ENCODE data around the gene TBC1D21. TPM values are rescaled to one million over a fixed set of nuclear protein-coding genes. Genes with fewer than 3 reads are reported as not detected.

TBC1D21 gene
- total and polyA plus RNA-seq, 2 of the 8 experiments (the other 6 are each of a cell fraction or from before 2014, with no cell fraction given): not detected

- peaks cover 0 to 6% (median 2%) of the 10 kb centered on the region in 4 experiments; a peak in 3 of 7 replicates for H3K27me3 ChIP-seq (replicated peaks in 1 of 4; ENCODE audit: control insufficient read depth in 3 of 4, extremely low read depth in 1 of 4, insufficient read depth in 3 of 4, low read length in 3 of 4)
- peak within 1 kb of the TSS; percentile 70 for H3K14ac ChIP-seq (ENCODE audit: insufficient read length)
- H3K79me1 ChIP-seq (ENCODE audit: low read depth, low read length): peaks cover 2% of the 10 kb centered on the region; the same call in 1 of the 2 replicates
- H3K18ac ChIP-seq (ENCODE audit: extremely low read depth, low read length): peak within 1 kb of the TSS; percentile 99
- H3K79me2 ChIP-seq (ENCODE audit: control insufficient read depth in 1 of 2, insufficient read depth in 2 of 2, low read length in 2 of 2): no peaks in the 10 kb centered on the region
- no peak for FAIRE-seq
- H3K4me3 ChIP-seq (ENCODE audit: extremely low read depth in 1 of 4, insufficient read depth in 2 of 4, low read depth in 3 of 4, low read length in 4 of 4): peak within 1 kb of the TSS; percentile 35 to 71 (median 53)
- no peak within 1 kb of the TSS for H3K27ac ChIP-seq (ENCODE audit: low read depth, low read length)
- CTCF ChIA-PET (ENCODE audit: partially characterized antibody): interaction anchor here (0.6 to 5.1 kb wide), 9 partner anchors 10 to 227 kb away, joined by 3 to 38 read pairs (median 4); partner anchors contain the start of gene TBC1D21
- H4K5ac ChIP-seq (ENCODE audit: insufficient read length, low read depth, low read length): peak within 1 kb of the TSS; percentile 80
- peaks cover 0 to 47% (median 38%) of the 10 kb centered on the region in 4 experiments; a peak in 6 of 7 replicates for H3K4me1 ChIP-seq (replicated peaks in 1 of 4; ENCODE audit: control insufficient read depth in 3 of 4, insufficient read depth in 4 of 4, low read length in 3 of 4)
- no peak within 1 kb of the TSS for H3K9ac ChIP-seq (replicated peaks in 1 of 4; ENCODE audit: extremely low read depth in 1 of 4, low read depth in 3 of 4, low read length in 3 of 4)
- no peaks in the 10 kb centered on the region for H3K36me3 ChIP-seq (ENCODE audit: control insufficient read depth in 2 of 4, insufficient read depth in 4 of 4, low read length in 3 of 4)
- H2BK120ac ChIP-seq (replicated peaks; ENCODE audit: low read depth, low read length): no peak within 1 kb of the TSS
- H2AFZ ChIP-seq (ENCODE audit: low read length): peak within 1 kb of the TSS; percentile 5; the same call in 1 of the 2 replicates
- H2BK12ac ChIP-seq (ENCODE audit: low read depth, low read length): peak within 1 kb of the TSS; percentile 75; the same call in 1 of the 2 replicates
- no peaks in the 10 kb centered on the region for H3K9me3 ChIP-seq (ENCODE audit: insufficient read depth in 2 of 2, low read depth in 1 of 2, low read length in 1 of 2)
- peak within 1 kb of the TSS; percentile 73 for H3K4ac ChIP-seq (replicated peaks; ENCODE audit: insufficient read length, low read depth, low read length)
- peak within 1 kb of the TSS; percentile 46; the same call in 1 of the 2 replicates for H2BK15ac ChIP-seq (ENCODE audit: low read length)
- peak within 1 kb of the TSS; percentile 60; the same call in 1 of the 2 replicates for H2BK5ac ChIP-seq (ENCODE audit: low read depth, low read length)
- 3% methylated on average over 43 of the region's 47 CpGs; no CpG with 5 or more reads in 1 of the 2 experiments for WGBS, 2 experiments (ENCODE audit: extremely low coverage in 1 of 2, insufficient coverage in 1 of 2, insufficient read length in 1 of 2, insufficient replicate concordance in 2 of 2, low coverage in 1 of 2, low lambda C conversion rate in 2 of 2, missing lambda C conversion rate in 1 of 2)
- peak within 1 kb of the TSS; percentile 41; the same call in 1 of the 2 replicates for H4K8ac ChIP-seq (ENCODE audit: extremely low read depth, insufficient read depth, low read length)
- H2AK5ac ChIP-seq (ENCODE audit: low read depth, low read length): 0 out of 2 replicates have a peak within 1 kb of the TSS, but pooled peaks have one; percentile 47
- H3K56ac ChIP-seq (replicated peaks; ENCODE audit: insufficient read length, low read depth, low read length): peak within 1 kb of the TSS; percentile 10
- H4K20me1 ChIP-seq (replicated peaks in 1 of 2; ENCODE audit: control insufficient read depth in 1 of 2, insufficient read depth in 2 of 2, low read length in 2 of 2): peaks cover 0 to 7% of the 10 kb centered on the region in 2 experiments
- H3K23me2 ChIP-seq (ENCODE audit: low read depth, low read length): peaks cover 14% of the 10 kb centered on the region
- H3K23ac ChIP-seq (ENCODE audit: insufficient read length): no peak within 1 kb of the TSS
- POLR2A ChIA-PET (ENCODE audit: partially characterized antibody): interaction anchor here (1.5 to 2.3 kb wide), 5 partner anchors 9 to 18 kb away, joined by 3 to 14 read pairs (median 6); no protein-coding TSS in a partner anchor
- peak in 1 of 2 experiments; percentile 80 for DNase-seq (ENCODE audit: low read depth in 1 of 2, low spot score in 2 of 2)
- peak within 1 kb of the TSS; percentile 83 for H4K91ac ChIP-seq (replicated peaks; ENCODE audit: insufficient read length, low read length)
- H3K4me2 ChIP-seq (ENCODE audit: insufficient read depth in 1 of 2, low read depth in 2 of 2, low read length in 2 of 2): peak within 1 kb of the TSS; percentile 87
- peak within 1 kb of the TSS; percentile 80; the same call in 1 of the 2 replicates for H2BK20ac ChIP-seq (ENCODE audit: low read length)
- TF ChIP-seq ZNF274 (IDR thresholded peaks at IDR 0.05; ENCODE audit: borderline replicate concordance, extremely low read depth, low read length) (no peak), YY1 (IDR thresholded peaks at IDR 0.05; ENCODE audit: low read depth, low read length) (no peak), EGR1 (IDR thresholded peaks at IDR 0.05; ENCODE audit: borderline replicate concordance, low read depth, low read length) (peak; percentile 82), USF2 (IDR thresholded peaks at IDR 0.05; ENCODE audit: low read length) (no peak), SP4 (IDR thresholded peaks at IDR 0.05; ENCODE audit: low read length) (peak; percentile 57; the same call in 1 of the 2 replicates), CTBP2 (IDR thresholded peaks at IDR 0.05; ENCODE audit: borderline replicate concordance, insufficient read depth, insufficient read length, low read length) (no peak), E2F6 (IDR thresholded peaks at IDR 0.05) (no peak; the same call in 1 of the 2 replicates), TEAD4 (IDR thresholded peaks at IDR 0.05; ENCODE audit: low read depth, low read length) (peak; percentile 91), SUZ12 (IDR thresholded peaks at IDR 0.05; ENCODE audit: low read length) (no peak; the same call in 1 of the 2 replicates)
Observed at GRCh38 chr15:73926219-73927002, 53.0 kb downstream of the TBC1D21 start, which contains the start of gene LOXL1. Gene LOXL1, plus strand, starts transcription at chr15:73926462. Its CDS starts 322 bp downstream, at chr15:73926784.

Data from H1 (cell line).